Activated T-cell treated with anti-CD3 and anti-CD28 coated beads for 24 hours (primary cell): ENCODE data around the gene NAPSA.

Experiments
- DNase-seq: peaks from one replicate; pipeline ENCODE4 v3.0.0-alpha.2; 2020; ENCODE audit warnings: low read depth

NAPSA gene

DNA sequence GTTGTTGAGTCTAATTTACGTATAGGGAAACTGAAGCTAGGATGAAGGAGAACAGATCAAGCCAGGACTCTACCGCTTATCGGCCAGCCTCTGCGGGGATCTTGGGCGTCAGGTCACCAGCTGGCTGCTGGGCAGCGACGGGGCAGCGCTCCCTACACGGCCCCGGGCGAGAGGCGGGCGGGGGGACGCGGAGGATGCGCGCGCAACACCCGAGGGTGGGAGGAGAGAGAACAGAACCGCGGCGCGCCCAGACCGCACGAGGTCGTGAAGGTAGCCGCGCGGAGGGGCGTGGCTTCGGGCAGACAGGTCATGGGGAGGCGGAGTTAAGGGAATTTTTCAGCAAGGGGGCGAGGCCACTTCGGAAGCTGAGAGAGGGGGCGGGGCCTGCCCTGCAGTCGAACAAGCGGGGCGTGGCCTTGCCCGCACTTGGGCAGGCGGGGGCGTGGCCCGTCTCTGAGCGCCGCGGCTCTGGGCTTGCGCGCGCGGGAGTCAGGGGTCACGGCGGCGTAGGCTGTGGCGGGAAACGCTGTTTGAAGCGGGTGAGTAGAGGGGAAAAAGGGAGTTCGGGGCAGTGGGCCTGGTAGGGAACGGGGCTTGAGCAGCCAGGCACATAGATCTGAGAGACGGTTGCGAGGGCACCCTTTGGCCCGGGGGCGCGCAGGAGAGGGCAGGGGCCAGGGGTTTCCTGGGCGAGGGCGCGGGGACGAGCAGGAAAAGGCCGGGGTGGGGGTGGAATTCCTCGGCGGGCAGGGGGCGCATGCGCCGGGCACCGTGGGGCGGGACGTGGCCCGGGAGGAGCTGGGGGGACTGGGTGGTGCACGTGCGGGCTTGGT, 18.6 kb upstream of the NAPSA start, which contains the start of gene POLD1:
TSS of gene POLD1 (plus strand) at position 496 of the 833 bp plus-strand sequence. CDS start 14,505 bp downstream, outside the sequence.
- DNase-seq = peak; percentile 99

DNA sequence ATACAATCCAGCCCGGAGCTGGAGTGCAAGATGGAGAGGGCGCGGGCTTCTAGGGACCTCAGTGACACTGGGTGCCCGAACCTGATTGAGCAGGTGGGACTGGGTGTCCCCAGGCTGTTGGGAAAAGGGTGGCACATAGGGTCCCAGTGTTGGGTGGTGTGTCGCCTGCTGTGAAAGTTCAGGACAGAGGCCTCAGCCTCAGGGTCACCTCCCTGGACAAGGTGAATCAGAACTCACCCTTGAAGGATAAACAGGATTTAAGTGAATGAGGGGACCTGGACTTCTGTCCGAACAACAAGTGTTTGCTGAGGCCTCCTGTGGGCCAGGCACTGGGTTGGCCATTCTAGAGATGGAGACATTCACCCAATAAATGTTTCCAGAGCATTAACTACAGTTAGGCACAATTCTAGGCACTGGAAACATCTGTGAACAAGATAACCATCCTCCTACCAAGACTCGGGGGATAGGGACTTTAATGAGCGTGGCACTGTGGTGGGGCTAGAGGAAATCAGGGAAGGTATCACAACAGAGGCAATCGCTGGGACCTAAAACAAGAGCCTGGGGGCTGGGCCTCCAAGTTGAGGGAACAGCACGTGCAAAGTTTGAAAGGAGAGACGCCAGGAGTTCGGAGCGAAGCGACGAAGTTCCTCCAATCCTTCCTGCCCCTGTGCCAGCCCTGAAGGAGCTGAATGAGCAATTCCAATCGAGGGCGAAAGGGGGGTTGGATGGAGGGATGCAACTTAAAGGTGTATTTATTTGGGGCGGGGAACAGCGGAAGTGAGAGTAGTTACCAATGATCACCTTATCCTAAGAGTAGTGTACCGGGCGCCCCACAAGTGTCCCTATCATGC, 17.8 kb upstream of the NAPSA start:
- no peak for DNase-seq

DNA sequence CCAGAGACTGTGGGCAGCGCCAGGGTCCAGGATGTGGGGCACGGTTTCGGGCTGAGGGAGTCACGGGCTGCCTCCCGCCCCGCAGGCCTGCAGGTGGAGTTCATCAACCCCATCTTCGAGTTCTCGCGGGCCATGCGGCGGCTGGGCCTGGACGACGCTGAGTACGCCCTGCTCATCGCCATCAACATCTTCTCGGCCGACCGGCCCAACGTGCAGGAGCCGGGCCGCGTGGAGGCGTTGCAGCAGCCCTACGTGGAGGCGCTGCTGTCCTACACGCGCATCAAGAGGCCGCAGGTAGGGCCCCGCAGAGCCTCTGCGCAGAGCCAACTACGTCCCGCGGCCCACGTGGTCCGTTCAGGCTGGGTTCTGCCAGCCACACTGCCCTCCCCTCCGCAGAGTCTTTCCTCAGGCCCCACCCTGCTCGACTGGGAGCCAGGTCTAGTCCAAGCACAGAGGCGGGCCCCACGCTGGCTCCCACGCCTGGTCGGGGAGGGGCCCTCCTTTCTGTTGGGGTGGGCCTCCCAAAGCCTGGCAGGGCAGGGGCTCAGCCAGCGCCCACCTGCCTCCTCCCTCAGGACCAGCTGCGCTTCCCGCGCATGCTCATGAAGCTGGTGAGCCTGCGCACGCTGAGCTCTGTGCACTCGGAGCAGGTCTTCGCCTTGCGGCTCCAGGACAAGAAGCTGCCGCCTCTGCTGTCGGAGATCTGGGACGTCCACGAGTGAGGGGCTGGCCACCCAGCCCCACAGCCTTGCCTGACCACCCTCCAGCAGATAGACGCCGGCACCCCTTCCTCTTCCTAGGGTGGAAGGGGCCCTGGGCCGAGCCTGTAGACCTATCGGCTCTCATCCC, 16.7 kb upstream of the NAPSA start:
- no peak for DNase-seq

DNA sequence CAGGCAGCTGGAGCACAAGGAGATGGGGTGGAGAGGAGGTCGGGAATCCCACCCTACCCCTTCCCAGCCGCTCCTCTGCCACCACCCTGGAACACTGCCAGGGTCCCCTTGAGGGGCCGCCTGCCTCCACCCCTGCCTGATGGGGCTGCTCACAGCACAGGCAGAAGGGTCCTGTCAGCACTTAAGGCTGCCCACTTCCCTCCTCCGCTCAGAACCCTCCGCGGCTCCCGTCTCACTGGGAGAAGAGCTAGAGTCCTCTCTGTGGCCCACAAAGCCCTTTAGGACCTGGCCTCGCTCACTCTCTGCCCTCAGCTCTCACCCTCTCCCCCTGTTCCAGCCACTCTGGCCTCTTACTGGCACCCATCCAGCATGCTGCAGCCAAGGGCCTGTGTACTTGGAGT, 15.3 kb upstream of the NAPSA start:
- no peak for DNase-seq

DNA sequence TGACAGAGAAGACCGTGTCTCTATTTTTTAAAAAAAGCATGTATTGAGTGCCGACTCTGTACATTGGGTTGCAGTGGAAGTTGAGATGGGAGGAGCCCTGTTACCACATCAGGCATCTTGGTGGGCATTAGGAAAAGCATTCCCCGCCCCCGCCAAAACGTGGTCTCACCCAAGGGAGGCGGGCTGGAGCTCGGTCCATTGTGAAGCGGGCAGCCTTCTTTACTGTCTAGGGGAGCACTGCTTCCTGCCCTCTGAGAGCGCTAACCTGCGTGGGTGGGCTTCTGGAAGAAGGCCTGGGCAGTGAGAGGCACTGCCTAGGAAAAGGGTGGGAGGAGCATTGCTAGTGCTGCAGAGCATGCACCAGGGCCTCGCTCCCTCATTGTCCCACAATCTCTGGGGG, 14.7 kb upstream of the NAPSA start:
- no peak for DNase-seq

DNA sequence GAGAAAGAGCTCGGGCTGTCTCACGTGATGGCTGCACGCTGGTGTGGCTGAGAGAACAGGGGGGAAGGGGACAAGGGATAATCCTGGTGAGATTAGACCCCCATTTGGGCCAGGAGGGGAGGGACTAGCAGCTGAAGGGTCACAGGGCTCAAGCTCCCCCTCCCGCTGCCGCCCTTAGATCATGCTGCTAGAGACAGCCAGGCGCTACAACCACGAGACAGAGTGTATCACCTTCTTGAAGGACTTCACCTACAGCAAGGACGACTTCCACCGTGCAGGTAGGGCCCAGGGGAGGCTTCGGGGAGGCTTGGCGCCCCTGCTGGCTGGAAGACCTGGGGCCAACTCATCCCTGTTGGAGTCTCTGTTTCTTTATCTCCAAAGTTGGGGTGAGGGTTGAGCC, 14.2 kb upstream of the NAPSA start:
- DNase-seq = no peak

DNA sequence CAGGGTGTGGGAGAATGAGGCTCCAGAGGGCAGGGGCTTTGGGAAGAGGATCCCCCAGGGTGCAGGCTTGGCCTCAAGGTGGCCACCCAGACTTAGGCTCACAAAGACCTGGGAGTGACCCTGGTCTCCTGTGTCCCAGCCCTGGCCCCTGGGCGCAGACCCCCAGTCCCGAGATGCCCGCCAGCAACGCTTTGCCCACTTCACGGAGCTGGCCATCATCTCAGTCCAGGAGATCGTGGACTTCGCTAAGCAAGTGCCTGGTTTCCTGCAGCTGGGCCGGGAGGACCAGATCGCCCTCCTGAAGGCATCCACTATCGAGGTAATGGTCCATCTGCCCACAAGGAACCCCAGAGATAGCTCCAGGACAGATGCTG, 13.4 kb upstream of the NAPSA start:
- DNase-seq = no peak

DNA sequence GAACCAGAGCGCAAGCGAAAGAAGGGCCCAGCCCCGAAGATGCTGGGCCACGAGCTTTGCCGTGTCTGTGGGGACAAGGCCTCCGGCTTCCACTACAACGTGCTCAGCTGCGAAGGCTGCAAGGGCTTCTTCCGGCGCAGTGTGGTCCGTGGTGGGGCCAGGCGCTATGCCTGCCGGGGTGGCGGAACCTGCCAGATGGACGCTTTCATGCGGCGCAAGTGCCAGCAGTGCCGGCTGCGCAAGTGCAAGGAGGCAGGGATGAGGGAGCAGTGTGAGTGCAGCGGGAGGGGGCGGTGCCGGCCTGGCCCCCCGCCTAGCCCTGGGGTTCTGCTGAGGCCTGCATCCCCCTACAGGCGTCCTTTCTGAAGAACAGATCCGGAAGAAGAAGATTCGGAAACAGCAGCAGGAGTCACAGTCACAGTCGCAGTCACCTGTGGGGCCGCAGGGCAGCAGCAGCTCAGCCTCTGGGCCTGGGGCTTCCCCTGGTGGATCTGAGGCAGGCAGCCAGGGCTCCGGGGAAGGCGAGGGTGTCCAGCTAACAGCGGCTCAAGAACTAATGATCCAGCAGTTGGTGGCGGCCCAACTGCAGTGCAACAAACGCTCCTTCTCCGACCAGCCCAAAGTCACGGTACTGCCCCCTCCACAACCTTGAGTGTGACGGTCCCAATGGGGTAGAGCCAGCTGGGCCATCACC, 12.9 kb upstream of the NAPSA start:
- DNase-seq = no peak

DNA sequence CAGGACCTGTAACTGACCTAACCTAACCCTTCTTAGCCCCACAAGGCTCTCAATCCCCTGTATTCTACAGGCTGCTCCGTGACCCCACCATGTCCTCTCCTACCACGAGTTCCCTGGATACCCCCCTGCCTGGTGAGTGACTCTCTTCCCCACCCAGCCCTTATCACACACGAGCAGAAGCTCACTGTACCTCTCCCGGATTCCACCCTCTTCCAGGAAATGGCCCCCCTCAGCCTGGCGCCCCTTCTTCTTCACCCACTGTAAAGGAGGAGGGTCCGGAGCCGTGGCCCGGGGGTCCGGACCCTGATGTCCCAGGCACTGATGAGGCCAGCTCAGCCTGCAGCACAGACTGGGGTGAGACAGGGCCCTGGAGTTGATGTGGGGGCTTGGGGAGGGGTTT, 12.1 kb upstream of the NAPSA start:
- DNase-seq = no peak

DNA sequence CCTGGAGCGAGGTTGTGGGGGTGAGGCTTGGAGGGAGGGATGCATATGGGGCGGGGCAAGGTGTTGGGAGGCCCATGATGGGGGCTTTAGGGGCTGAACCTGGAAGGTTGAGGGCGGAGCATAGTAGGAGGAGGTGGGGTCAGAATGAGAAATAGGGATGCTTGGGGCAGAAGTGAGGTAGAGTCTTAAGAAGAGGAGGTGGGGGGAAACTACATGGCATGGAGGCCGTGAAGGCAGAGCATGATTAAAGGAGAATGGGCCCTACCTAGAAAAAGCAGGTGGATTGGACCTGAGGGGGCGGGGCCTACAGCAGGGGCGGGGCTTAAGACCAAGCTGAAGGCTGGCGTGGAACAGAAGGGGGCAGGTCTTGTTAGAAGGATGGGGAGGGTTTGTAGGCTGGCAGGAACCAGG, 11.6 kb upstream of the NAPSA start:
- no peak for DNase-seq

DNA sequence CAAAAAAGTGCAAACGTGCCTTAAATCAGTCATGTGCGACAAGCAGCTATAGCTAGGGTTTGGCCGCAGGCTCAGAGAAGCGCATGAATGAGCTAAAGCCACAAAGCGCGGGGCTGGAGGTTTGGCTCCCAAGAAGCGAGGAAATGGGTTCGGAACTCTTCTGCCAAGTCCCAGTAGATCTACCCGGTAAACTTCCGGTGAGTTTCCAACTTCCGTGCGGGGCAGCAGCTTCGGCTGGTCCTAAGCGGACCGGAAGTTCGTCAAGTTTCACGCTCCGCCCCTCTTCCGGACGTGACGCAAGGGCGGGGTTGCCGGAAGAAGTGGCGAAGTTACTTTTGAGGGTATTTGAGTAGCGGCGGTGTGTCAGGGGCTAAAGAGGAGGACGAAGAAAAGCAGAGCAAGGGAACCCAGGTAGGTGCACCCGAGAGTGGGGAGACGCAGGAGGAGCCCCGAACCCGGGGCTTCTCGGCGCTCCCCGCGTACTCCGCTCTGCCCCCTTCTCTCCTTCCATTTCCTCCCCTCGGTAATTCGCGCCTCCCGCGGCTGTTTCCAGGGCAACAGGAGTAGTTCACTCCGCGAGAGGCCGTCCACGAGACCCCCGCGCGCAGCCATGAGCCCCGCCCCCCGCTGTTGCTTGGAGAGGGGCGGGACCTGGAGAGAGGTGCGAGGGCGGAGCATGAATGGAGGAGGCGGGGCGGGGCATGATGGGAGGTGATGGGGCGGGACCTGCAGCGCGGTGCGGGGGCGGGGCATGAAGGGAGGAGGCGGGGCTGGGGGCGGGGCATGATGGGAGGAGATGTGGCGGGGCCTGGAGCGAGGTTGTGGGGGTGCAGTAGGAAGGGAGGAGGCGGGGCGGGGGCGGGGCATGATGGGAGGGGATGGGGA, 11.0 kb upstream of the NAPSA start, which contains the start of gene NR1H2:
TSS of gene NR1H2 (plus strand) at position 292 of the 885 bp plus-strand sequence. CDS start 1,149 bp downstream, outside the sequence.
- DNase-seq = peak; percentile 95

DNA sequence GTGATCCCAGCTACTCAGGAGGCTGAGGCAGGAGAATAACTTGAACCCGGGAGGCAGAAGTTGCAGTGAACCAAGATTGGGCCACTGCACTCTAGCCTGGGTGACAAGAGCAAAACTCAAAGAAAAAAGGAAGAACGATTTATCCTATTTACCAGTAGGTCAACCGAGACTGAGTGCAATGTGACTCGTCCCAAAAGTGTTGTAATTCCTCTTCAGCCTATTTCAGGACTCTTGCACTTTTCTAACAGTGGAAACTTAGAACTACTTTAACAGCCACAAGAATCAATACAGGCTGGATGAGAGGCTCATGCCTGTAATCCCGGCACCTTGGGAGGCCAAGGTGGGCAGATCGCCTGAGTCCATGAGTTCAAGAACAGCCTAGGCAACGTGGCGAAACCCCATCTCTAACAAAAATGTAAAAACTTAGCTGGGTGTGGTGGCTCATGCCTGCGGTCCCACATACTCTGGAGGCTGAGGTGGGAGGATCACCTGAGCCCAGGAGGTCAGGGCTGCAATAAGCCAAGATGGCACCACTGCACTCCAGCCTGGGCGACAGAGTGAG, 6.6 kb upstream of the NAPSA start:
- DNase-seq = no peak

DNA sequence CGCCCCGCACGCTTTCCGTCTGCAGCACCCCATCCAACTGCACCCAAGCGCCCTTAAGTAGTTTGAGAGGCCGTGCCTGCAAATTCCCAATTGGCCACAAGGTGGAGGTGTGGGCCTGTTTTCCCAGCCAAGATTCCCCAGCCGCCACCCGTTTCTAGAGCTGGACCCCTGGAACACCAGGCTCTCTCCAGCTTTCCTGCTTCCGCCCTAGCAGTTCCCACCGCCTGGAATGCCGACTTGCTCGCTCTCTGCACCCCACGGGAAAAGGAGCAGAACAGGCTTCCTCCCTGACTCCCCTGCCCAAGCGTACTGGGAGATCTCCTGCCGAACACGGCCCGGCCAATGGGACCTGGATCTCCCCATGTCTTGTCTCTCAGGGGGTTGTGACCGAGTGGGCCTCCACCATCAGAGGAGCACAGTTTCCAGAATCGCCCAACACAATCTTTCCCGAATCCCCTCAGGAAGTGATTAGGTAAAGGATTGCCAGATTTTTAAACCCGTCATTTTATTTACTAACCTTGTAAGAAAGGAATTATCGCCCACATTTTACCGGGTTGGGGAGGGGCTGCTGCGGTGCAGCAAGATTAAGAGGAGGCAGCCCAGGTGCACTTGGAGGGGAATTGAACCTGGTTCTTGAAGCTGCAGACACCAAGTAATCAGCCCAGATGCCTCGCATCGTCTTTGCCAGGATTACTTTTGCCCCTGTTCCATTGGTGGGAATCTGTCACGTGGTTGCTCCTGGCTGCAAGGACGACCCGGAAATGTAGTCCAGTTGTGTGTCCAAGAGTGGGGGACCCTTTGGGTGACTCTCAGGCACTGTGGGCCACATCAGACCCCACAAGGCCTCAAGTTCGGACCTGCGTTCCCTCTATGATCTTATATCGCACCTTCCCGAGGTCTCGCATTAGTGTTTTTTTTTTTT, 3.5 kb upstream of the NAPSA start:
- peak; percentile 73 for DNase-seq

DNA sequence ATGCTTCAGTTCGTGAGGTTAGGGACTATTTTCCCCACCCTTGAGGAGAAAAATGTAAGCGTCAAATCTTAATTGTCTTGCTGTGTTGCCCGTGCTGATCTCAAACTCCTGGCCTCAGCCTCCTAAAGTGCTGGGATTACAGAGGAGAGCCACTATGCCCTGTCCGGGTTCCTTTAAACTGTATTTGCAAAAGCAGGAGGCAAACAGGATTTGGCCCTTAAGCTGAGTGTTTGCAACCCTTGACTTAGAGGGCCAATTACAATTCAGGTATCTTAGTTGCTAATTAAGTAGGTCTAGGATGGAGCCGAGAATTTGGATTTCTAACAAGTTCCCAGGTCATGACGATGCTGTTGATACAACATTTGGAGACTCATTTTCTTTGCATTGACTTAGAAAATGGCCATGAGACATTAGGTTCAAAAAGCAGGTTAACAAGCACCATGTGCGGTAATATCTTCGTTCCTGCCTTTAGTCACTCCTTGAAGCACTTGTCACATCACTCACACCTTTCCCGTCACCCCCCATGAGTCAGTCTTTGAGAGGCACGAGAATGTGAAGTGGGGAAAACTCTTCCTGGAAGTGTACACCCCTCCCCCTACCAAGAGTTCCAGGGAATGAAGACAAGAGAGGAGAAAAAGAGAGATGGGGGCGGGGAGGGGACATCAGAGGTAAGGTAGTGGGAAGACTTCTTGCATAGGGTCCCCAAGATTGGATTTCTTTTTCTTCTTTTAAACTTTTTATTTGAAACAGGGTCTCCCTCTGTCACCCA, 2.6 kb downstream of the NAPSA start:
- peak; percentile 43 for DNase-seq

DNA sequence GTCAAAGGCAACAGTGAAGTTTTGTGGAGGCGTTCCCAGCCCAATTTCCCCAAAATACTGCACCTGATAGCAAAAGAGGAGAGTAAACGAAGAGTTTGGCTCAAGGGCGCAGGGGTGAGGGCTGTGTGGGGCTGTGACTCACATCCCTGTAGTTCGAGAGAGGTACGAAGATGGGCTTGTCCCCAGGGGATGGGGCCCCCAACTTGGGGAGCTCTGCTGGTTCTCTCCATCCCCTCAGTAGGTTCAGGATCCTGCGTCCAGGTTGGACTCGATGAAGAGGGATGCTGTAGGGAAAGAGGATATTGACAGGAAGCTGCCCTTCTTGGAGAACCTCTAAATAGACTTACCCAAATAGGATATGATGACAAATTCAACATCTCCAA, 3.4 kb downstream of the NAPSA start:
- no peak for DNase-seq

DNA sequence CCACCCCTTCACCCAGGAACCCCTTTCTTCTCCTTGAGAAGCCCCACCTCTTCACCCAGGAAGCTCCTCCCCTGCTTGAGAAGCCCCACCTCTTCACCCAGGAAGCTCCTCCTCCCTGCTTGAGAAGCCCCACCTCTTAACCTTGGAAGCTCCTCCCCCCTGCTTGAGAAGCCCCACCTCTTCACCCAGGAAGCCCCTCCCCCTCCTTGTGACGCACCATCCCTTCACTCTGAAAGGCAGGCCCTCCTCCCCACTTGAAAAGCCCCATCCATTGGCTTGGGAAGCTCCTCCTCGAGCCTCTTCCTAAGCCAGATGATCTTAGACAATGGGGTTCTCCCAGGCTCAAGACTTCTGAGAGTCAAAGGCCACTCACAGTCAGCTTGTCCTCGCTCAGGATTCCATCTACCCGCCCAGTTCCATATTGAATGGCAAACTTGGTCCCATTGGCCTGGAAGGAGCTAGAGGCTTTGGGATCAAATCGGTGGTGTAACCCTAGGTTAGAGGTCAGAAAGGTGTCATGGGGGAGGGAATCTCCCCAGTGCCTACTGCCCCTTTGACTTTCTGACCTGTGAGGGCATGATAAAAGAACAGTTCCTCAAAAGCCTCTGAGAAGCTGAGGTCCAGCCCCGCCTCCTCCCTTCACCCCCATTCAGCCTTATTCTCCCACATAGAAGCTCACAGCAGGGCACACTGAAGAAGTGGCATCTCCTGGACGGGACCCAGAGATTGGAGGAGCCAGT, 4.0 kb downstream of the NAPSA start:
- no peak for DNase-seq

DNA sequence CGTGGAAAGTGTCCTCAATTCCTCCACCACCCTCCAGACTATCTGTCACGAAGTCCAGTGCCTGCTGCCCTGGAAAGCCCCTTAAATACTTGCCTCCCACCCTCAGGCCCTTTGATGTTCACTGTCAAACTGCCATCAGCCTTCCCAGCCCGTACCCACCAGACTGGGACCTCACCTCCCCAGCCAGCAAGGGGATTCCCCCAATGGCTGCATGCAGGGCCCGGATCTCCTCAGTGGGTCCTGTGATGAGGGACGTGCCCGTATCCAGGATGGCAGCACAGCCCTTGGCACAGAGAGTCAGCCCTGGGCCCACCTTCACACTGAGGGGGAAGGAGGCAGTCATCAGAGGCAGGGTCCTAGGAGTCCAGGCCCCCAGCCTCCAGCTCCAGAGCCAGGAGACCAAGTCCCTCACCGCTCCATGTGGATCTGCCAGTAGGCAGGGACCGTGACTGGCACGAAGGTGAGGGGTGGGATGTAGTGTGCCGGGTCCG, 6.1 kb downstream of the NAPSA start:
- DNase-seq = no peak
